HepG2 (cell line): ENCODE results near the gene CSRNP3. TPM values are rescaled to one million over a fixed set of nuclear protein-coding genes. Genes with fewer than 3 reads are reported as not detected.

ENCODE experiments used
- ATAC-seq: fragments of 200-7000 bp; cut with Tn5 transposase; 3 replicates; pipeline ENCODE4 v1.9.1; 2020; ENCODE audit warnings: mild to moderate bottlenecking, moderate library complexity
- BruUV-seq: library from RNA; stranded (reverse); fragments of 400-500 nt; replicated peaks from 2 replicates; lab custom pipeline; 2021; lab: Mats Ljungman, UMichigan
- CTCF ChIA-PET: fragments of 300-600 bp; formaldehyde crosslinking; extraction: SDS; loops from one replicate; lab custom pipeline; 2021; ENCODE audit warnings: low total read pairs, inconsistent platforms, low intra/inter-chr PET ratio; lab: Yijun Ruan, JAX
- POLR2A ChIA-PET: fragments of 350-600 bp; sonication (Branson Sonifier 250); formaldehyde crosslinking; loops from one replicate; lab custom pipeline; 2020; ENCODE audit warnings: antibody characterized with exemption, inconsistent platforms; lab: Yijun Ruan, JAX
- DNase-seq: peaks from one replicate; pipeline ENCODE4 v3.0.0-alpha.2; 2015; ENCODE audit warnings: low spot score
- FAIRE-seq: peaks from 3 replicates; lab custom pipeline; 2011; peaks lifted over from hg19 to GRCh38; lab: Jason Lieb, UNC
- H2AFZ ChIP-seq: one replicate; pipeline ENCODE4 v1.6.1; 2011; ENCODE audit warnings: low read length, inconsistent platforms
- H3K27ac ChIP-seq: fragments of 300-600 bp; 3 replicates; pipeline ENCODE4 v1.8.0; 2011; ENCODE audit warnings: mixed run types, mild to moderate bottlenecking, mixed read lengths, low read length, inconsistent platforms; ENCODE audit not compliant: insufficient read depth; ENCODE audit errors: extremely low read length
- H3K27me3 ChIP-seq, 2 experiments: fragments of 200-600 bp in 1 of 2; 2 replicates in 1 of 2; 3 replicates in 1 of 2; pipeline versions ENCODE4 v1.6.0 to v1.8.0; 2011; ENCODE audit warnings: low read length in 2 of 2, mild to moderate bottlenecking in 2 of 2, moderate library complexity in 2 of 2, inconsistent platforms in 1 of 2; ENCODE audit not compliant: insufficient read depth in 2 of 2, control insufficient read depth in 1 of 2
- H3K36me3 ChIP-seq, 2 experiments: fragments of 200-600 bp in 1 of 2; replicated peaks in 1 of 2; 2 replicates in 1 of 2; 3 replicates in 1 of 2; pipeline versions ENCODE4 v1.5.1 to v1.8.0; 2011; ENCODE audit warnings: low read length in 2 of 2, inconsistent platforms in 1 of 2; ENCODE audit not compliant: insufficient read depth in 2 of 2, control insufficient read depth in 1 of 2
- H3K4me1 ChIP-seq: 2 replicates; pipeline ENCODE4 v1.5.1; 2012; ENCODE audit warnings: low read length, inconsistent platforms; ENCODE audit not compliant: insufficient read depth
- H3K4me2 ChIP-seq: 2 replicates; pipeline ENCODE4 v1.6.0; 2011; ENCODE audit warnings: low read depth, low read length, inconsistent platforms
- H3K4me3 ChIP-seq, 3 experiments: fragments of 200-600 bp in 1 of 3; sonication (generic), shearing (Covaris generic) in 1 of 3; replicated peaks in 1 of 3; 2 replicates each; pipeline ENCODE4 v1.5.1; 2011 to 2016; ENCODE audit warnings: low read length in 3 of 3, inconsistent platforms in 2 of 3, low read depth in 2 of 3, mild to moderate bottlenecking in 2 of 3, control low read depth in 1 of 3, mixed read lengths in 1 of 3; ENCODE audit not compliant: insufficient read depth in 1 of 3
- H3K79me2 ChIP-seq: one replicate; pipeline ENCODE4 v1.6.1; 2011; ENCODE audit warnings: low read length, inconsistent platforms; ENCODE audit not compliant: insufficient read depth
- H3K9ac ChIP-seq: 2 replicates; pipeline ENCODE4 v1.6.0; 2011; ENCODE audit warnings: mild to moderate bottlenecking, low read depth, low read length, inconsistent platforms; ENCODE audit not compliant: insufficient read depth
- H3K9me3 ChIP-seq: 2 replicates; pipeline ENCODE4 v1.5.1; 2012; ENCODE audit warnings: mild to moderate bottlenecking, low read length
- H4K20me1 ChIP-seq: 2 replicates; pipeline ENCODE4 v1.6.0; 2011; ENCODE audit warnings: inconsistent platforms, mild to moderate bottlenecking, low read length, moderate library complexity; ENCODE audit not compliant: insufficient read depth
- ETV5 ChIP-seq: IDR thresholded peaks from 2 replicates; pipeline ENCODE4 v1.6.1; 2018; ENCODE audit warnings: missing biosample characterization, missing genetic modification reagents, inconsistent platforms, borderline replicate concordance
- HIC2 ChIP-seq: sonication (generic); formaldehyde crosslinking; IDR thresholded peaks from 2 replicates; pipeline ENCODE4 v1.9.0; 2022; ENCODE audit warnings: low read depth, missing genetic modification reagents
- MAFF ChIP-seq: IDR thresholded peaks from 2 replicates; pipeline ENCODE4 v1.6.1; 2011; ENCODE audit warnings: low read depth, low read length, improper control_type of control experiment
- MAFK ChIP-seq, 2 experiments: IDR thresholded peaks in 1 of 2; conservative IDR thresholded peaks in 1 of 2; 2 replicates each; pipeline ENCODE4 v1.6.1; 2011; ENCODE audit warnings: improper control_type of control experiment in 2 of 2, low read length in 2 of 2
- NAIF1 ChIP-seq: sonication (generic); formaldehyde crosslinking; IDR thresholded peaks from 2 replicates; pipeline ENCODE4 v1.5.0; 2020; ENCODE audit warnings: mild to moderate bottlenecking, missing genetic modification reagents, borderline replicate concordance
- ZBTB42 ChIP-seq: sonication (generic); formaldehyde crosslinking; IDR thresholded peaks from 2 replicates; pipeline ENCODE4 v1.5.0; 2020; ENCODE audit warnings: mild to moderate bottlenecking, missing genetic modification reagents
- WGBS: methylation state at CpG from one replicate; pipeline ENCODE4 v1.1.6; 2017; ENCODE audit warnings: low lambda C conversion rate; 5-methylcytosine and 5-hydroxymethylcytosine counted together
- in situ Hi-C: cut with HindIII; loops from 2 replicates; pipeline ENCODE4 v1.10.0; 2017; ENCODE audit warnings: low pct_unique_long_range_greater_than_20kb; ENCODE audit not compliant: extremely low pct_ligation_motif_present
- intact Hi-C: fragments of 100-400 bp; cut with micrococcal nuclease; formaldehyde crosslinking; loops from one replicate; pipeline ENCODE4 v1.10.0; 2022; ENCODE audit not compliant: unreplicated experiment
- polyA plus RNA-seq, 8 experiments: library from polyadenylated mRNA; depleted of rRNA in 3 of 8; stranded (reverse) in 7 of 8; unstranded in 1 of 8; fragments of >200 nt; fragmentation: Illumina TruSeq in 4 of 8; extraction: Trizol in 4 of 8; gene quantifications; 2 replicates each; pipeline versions ENCODE4 v1.2.1 to v1.2.3, GENCODE V29; 2011 to 2016; ENCODE audit warnings: low read depth in 4 of 8, missing spikeins in 1 of 8, mixed read lengths in 1 of 8; ENCODE audit not compliant: insufficient read depth in 1 of 8
- total RNA-seq, 5 experiments: library from RNA; depleted of rRNA; stranded (reverse); fragments of >200 nt; fragmentation: Illumina TruSeq; extraction: Trizol; gene quantifications; 2 replicates each; pipeline ENCODE4 v1.2.3, GENCODE V29; 2016; ENCODE audit warnings: low read depth in 1 of 5
- TF ChIP-seq, protein P1 (sequence below): sonication (generic); formaldehyde crosslinking; IDR thresholded peaks from 2 replicates; pipeline ENCODE4 v1.4.0; 2020; ENCODE audit warnings: mild to moderate bottlenecking, missing genetic modification reagents
- TF ChIP-seq, protein P2 (sequence below): IDR thresholded peaks from 2 replicates; pipeline ENCODE4 v1.6.1; 2016; ENCODE audit warnings: low read depth, control low read depth

Gene CSRNP3
- total and polyA plus RNA-seq, 2 of the 13 experiments (the other 11 are each of a cell fraction or from before 2014, with no cell fraction given): not detected

DNA sequence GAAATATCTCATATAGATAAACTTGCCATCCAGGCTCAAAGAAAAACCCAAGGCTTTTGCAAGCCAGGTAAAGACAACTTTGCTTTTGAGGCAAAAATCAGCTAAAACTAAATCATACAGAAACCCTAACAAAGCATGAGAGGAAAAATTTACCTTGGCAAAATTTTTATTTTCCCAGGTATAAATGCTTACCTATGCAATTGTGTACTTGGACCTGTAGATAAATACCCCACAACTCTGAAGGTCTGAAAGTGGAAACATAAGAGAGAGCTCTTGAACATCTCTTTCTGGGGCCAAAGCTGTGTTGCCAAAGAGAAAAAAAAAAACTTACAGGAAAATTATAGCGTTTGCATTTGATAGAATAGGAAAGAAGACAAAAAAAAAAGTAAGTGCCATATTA, 14.6 kb upstream of the CSRNP3 start:
- POLR2A ChIA-PET: no interaction called here
- H3K4me3 ChIP-seq: no peak overlapping the region
- no peak for FAIRE-seq
- no peak for DNase-seq
- intact Hi-C loops: no loop called here
- H2AFZ ChIP-seq: no peak overlapping the region
- no peak overlapping the region for H3K9ac ChIP-seq
- H3K27me3 ChIP-seq: no peaks in the 10 kb centered on the region
- no peaks in the 10 kb centered on the region for H4K20me1 ChIP-seq
- H3K27ac ChIP-seq: no peak overlapping the region
- no peaks in the 10 kb centered on the region for H3K79me2 ChIP-seq
- ATAC-seq: no peak
- H3K36me3 ChIP-seq: no peaks in the 10 kb centered on the region
- no peaks in the 10 kb centered on the region for H3K4me1 ChIP-seq
- BruUV-seq: no TSS peak
- no peak overlapping the region for H3K4me2 ChIP-seq
- TF ChIP-seq, protein P1, sequence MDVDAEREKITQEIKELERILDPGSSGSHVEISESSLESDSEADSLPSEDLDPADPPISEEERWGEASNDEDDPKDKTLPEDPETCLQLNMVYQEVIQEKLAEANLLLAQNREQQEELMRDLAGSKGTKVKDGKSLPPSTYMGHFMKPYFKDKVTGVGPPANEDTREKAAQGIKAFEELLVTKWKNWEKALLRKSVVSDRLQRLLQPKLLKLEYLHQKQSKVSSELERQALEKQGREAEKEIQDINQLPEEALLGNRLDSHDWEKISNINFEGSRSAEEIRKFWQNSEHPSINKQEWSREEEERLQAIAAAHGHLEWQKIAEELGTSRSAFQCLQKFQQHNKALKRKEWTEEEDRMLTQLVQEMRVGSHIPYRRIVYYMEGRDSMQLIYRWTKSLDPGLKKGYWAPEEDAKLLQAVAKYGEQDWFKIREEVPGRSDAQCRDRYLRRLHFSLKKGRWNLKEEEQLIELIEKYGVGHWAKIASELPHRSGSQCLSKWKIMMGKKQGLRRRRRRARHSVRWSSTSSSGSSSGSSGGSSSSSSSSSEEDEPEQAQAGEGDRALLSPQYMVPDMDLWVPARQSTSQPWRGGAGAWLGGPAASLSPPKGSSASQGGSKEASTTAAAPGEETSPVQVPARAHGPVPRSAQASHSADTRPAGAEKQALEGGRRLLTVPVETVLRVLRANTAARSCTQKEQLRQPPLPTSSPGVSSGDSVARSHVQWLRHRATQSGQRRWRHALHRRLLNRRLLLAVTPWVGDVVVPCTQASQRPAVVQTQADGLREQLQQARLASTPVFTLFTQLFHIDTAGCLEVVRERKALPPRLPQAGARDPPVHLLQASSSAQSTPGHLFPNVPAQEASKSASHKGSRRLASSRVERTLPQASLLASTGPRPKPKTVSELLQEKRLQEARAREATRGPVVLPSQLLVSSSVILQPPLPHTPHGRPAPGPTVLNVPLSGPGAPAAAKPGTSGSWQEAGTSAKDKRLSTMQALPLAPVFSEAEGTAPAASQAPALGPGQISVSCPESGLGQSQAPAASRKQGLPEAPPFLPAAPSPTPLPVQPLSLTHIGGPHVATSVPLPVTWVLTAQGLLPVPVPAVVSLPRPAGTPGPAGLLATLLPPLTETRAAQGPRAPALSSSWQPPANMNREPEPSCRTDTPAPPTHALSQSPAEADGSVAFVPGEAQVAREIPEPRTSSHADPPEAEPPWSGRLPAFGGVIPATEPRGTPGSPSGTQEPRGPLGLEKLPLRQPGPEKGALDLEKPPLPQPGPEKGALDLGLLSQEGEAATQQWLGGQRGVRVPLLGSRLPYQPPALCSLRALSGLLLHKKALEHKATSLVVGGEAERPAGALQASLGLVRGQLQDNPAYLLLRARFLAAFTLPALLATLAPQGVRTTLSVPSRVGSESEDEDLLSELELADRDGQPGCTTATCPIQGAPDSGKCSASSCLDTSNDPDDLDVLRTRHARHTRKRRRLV (CRISPR knock-in tag): no peak
- peak; percentile 29 to 78; a peak in 3 of 4 replicates for TF ChIP-seq MAFK (conservative IDR thresholded peaks at IDR 0.05 in 1 of 2, IDR thresholded peaks at IDR 0.05 in 1 of 2; ENCODE audit: low read length in 2 of 2)
- TF ChIP-seq MAFF: peak; percentile 54
- 1% methylated on average over 1 of the region's 1 CpG for whole genome bisulfite sequencing
- H3K9me3 ChIP-seq: no peaks in the 10 kb centered on the region
- in situ Hi-C loops: no loop called here
- CTCF ChIA-PET: no interaction called here

GRCh38 chr2:165456027-165456426, 13.5 kb upstream of the CSRNP3 start:
- no peak overlapping the region for H3K27ac ChIP-seq
- no peaks in the 10 kb centered on the region for H3K9me3 ChIP-seq
- H4K20me1 ChIP-seq: no peaks in the 10 kb centered on the region
- no peak for FAIRE-seq
- intact Hi-C loops (no loop called here), in situ Hi-C loops (no loop called here)
- H3K4me2 ChIP-seq: no peak overlapping the region
- H2AFZ ChIP-seq: no peak overlapping the region
- H3K9ac ChIP-seq: no peak overlapping the region
- no TSS peak for BruUV-seq
- no peak for ATAC-seq
- H3K4me3 ChIP-seq: no peak overlapping the region
- H3K4me1 ChIP-seq: no peaks in the 10 kb centered on the region
- DNase-seq: no peak
- 0% methylated on average over 1 of the region's 1 CpG for WGBS
- ChIA-PET POLR2A (no interaction called here), CTCF (no interaction called here)
- H3K36me3 ChIP-seq: no peaks in the 10 kb centered on the region
- H3K27me3 ChIP-seq: no peaks in the 10 kb centered on the region
- no peaks in the 10 kb centered on the region for H3K79me2 ChIP-seq
- no peak for TF ChIP-seq HIC2 (CRISPR knock-in tag)
- TF ChIP-seq NAIF1 (CRISPR knock-in tag): no peak
- TF ChIP-seq, protein P2, sequence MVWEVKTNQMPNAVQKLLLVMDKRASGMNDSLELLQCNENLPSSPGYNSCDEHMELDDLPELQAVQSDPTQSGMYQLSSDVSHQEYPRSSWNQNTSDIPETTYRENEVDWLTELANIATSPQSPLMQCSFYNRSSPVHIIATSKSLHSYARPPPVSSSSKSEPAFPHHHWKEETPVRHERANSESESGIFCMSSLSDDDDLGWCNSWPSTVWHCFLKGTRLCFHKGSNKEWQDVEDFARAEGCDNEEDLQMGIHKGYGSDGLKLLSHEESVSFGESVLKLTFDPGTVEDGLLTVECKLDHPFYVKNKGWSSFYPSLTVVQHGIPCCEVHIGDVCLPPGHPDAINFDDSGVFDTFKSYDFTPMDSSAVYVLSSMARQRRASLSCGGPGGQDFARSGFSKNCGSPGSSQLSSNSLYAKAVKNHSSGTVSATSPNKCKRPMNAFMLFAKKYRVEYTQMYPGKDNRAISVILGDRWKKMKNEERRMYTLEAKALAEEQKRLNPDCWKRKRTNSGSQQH (CRISPR knock-in tag): no peak
- no peak for TF ChIP-seq ETV5
- no peak for TF ChIP-seq ZBTB42
